Stimulated activated CD4-positive, alpha-beta T cell treated with anti-CD3 and anti-CD28 coated beads, Interleukin-4, amount 100 ng/mL, for 4 hours (primary cell): ENCODE data around the gene AIDA.
"Not testable (repeated sequence)": the region's sequence is repeated elsewhere in the genome, so short reads cannot be mapped to it uniquely, and the experiment has no call there.

ENCODE experiments used
- DNase-seq, 2 experiments: peaks; one replicate each; pipeline ENCODE4 v3.0.0-alpha.2; 2020

AIDA gene

DNA sequence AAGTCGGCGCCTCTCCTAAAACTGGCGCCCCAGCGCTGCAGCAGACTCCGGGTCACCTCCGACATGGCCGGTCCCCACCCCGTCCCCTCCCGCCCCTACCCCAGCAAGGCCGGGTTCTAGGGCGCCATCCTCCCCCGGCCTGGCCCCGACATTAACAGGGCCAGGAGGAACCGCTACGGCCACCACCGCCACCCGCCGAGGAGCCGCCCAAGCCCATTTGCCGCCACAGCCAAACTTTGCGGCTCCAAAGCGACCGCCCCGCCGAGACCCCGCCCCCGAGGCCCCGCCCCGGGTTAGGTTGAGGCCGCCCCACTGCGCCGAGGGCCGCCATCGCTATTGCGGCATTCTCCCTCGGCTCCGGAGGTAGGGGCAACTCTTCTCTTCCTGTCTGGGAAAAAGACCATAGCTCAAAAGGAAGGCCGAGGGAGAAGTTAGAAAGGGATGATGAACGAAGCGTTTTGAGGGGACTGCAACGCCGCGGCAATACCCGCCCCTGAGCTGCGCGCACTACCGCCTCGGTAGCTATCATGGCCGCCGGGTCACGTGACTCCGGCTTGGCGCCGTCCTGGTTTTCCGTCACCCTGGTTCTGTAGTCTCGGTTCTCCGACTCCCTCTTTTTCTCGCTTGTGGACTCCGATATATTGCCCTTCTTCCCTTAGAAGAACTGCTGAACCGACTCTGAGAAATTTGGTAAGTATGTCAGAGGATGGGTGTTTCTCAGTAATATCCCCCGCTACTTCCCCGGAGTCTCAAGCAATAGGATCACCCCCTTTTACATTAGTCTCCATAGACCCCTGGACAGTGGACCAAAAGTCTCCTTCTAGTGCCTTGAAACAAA, at the start of gene AIDA, which contains the start of gene BROX:
TSS of gene AIDA (minus strand) at position 239 of the 838 bp plus-strand sequence. CDS start at position 65, 174 bp downstream.
TSS of gene BROX (plus strand) at position 312 of the 838 bp plus-strand sequence. CDS start 3,136 bp downstream, outside the sequence.
- DNase-seq = peak; percentile 90 to 98

DNA sequence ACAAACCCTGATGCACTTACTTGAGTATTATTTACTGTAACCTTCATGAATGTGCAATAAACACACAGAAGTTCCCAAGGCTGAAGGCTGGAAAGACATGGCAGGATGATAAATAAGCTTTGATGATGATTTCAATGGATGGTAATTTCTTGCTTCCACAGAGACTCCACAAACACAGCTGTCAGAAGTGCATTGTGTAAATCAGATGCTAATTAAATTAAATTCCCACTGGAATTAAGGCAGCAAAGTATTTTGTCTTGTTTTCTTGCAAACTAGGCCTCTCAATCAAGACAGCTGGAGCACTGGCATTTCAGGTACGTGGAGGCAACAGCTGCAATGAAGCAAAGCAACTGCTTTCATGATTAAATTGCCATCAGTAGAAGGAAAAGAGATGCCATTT, 48.8 kb upstream of the AIDA start:
- DNase-seq = no peak

DNA sequence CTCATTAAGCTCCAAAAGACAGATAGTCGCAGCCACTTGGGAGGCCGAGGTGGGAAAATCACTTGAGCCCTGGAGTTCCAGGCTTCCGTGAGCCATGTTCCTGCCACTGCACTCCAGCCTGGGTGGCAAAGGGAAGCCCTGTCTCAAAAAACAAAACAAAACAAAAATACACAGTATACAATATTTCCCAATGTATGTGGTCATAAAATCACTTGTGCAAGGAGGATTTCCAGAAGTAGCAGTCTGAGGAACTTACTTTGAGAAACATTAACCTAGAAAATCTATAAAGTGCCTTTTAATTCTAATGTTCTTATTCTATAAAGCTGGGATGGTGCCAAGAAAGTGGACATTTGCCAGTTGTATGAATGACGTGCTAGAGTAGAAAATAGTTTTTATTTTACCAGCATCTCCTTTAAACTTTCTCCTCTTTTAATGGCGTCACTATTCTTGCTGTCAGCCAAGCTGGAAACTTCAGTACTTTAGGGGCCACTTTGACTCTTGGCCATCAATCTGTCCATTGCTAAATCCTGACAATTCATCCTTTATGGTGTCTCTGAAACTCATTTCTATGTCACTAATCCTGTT, 47.3 kb upstream of the AIDA start:
- no peak for DNase-seq

- no peak for DNase-seq
Measured at GRCh38 chr1:222757646-222758268, 45.5 kb upstream of the AIDA start.

DNA sequence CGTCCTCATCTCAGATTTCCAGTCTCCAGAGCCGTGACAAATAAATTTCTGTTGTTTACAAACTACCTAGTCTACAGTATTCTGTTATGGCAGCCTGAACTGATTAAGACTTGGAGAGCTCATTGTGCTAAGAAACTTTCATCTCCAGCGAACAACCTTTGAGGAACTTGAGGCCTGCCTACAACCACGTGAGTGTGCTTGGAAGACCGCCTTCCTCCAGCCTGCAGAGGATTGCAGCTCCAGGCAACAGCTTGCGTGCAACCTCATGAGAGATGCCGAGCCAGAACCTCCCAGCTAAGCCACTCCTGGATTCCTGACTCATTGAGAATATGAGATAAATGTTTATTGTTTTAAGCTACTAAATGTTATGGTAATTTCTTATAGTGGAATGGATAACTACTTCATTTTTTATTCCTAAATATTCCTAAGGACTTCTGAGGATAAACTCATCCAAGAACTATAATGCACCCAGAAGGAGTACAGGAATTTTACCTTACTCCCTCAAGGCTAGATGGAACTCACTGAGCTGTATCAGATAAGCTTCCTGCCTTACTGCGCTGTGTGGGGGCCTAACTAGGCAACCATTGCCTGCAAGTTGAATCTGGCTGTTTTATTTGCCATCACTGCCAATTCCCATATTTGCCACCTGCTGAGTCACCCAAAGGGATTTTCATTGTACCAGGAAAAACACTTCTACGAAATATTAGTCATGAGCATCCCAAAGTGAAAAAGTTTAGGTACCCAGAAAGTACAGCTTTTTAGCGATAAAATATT, 42.3 kb upstream of the AIDA start:
- DNase-seq = no peak

DNA sequence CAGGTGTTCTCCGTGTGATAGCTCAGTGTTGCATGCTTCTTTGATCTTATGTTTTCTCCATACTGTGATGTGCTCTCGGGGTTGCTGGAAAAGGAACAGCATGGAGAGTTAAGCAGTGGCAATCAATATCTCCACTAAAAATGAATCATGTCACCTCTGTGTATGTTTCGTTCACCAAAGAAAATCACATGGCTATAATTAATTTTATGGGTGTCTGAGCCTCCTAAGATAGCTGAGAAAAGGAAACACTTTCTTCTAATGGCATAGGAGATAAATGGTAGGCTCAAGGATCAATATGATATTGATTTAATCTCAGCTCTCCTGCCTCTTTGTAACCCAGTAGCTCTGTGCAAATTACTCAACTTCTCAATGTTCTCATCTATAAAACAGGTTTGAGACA, 39.0 kb upstream of the AIDA start:
- DNase-seq = no peak

GRCh38 chr1:222750651-222751050, 38.4 kb upstream of the AIDA start:
- no peak for DNase-seq

GRCh38 chr1:222749927-222750326, 37.6 kb upstream of the AIDA start:
- DNase-seq = no peak

- DNase-seq = not testable (repeated sequence)
Measured at GRCh38 chr1:222741630-222742457, 29.6 kb upstream of the AIDA start.

GRCh38 chr1:222739929-222740328, 27.6 kb upstream of the AIDA start:
- DNase-seq = no peak

GRCh38 chr1:222739465-222739864, 27.2 kb upstream of the AIDA start:
- DNase-seq = no peak

GRCh38 chr1:222736972-222737371, 24.7 kb upstream of the AIDA start, which contains the start of gene FAM177B:
Gene FAM177B (plus strand): TSS chr1:222737202. CDS start chr1:222746546, 9,344 bp downstream.
- no peak for DNase-seq

- DNase-seq = no peak
Measured at GRCh38 chr1:222736470-222736869, 24.2 kb upstream of the AIDA start.

- DNase-seq = no peak
Measured at GRCh38 chr1:222734740-222735139, 22.4 kb upstream of the AIDA start.

DNA sequence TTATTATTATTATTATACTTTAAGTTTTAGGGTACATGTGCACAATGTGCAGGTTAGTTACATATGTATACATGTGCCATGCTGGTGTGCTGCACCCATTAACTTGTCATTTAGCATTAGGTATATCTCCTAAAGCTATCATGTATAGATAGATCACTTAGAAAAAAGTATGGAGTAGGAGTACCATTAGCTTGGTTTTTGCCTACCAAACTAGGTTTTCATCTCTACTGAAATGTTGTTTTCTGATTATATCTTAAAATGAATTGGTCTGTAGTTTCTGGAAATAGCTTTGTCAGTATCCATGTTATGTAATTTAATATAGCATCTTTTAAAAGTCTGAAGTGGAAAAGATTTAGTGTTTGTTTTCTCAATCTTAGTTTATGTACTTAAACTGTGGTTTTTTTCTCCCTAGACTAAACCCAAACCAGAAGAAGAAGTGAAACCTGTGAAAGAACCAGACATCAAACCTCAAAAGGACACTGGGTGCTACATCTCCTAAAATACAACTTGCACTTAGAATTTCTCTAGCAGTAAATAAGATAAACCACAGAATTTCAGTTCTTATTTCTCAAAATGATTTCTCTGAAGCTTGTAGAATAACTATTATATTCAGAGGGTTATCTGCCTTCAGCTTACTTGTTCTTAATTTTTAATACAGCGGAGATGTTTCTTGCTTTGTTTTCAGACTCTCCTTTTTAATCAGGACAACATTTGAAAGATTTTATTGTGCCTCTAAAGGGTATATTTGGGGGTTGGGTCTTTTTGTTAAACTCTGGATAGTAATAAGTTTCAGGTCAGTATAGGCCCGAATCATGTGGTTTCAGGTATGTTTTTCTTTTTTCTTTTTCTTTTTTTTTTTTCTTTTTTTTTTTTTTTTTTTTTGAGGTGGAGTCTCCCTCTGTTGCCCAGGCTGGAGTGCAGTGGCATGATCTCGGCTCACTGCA, 20.2 kb upstream of the AIDA start:
- DNase-seq = no peak

- DNase-seq = no peak
Measured at GRCh38 chr1:222730866-222731265, 18.6 kb upstream of the AIDA start.

GRCh38 chr1:222728746-222729145, 16.5 kb upstream of the AIDA start:
- no peak for DNase-seq

GRCh38 chr1:222716393-222716792, 4.1 kb upstream of the AIDA start:
- no peak for DNase-seq

DNA sequence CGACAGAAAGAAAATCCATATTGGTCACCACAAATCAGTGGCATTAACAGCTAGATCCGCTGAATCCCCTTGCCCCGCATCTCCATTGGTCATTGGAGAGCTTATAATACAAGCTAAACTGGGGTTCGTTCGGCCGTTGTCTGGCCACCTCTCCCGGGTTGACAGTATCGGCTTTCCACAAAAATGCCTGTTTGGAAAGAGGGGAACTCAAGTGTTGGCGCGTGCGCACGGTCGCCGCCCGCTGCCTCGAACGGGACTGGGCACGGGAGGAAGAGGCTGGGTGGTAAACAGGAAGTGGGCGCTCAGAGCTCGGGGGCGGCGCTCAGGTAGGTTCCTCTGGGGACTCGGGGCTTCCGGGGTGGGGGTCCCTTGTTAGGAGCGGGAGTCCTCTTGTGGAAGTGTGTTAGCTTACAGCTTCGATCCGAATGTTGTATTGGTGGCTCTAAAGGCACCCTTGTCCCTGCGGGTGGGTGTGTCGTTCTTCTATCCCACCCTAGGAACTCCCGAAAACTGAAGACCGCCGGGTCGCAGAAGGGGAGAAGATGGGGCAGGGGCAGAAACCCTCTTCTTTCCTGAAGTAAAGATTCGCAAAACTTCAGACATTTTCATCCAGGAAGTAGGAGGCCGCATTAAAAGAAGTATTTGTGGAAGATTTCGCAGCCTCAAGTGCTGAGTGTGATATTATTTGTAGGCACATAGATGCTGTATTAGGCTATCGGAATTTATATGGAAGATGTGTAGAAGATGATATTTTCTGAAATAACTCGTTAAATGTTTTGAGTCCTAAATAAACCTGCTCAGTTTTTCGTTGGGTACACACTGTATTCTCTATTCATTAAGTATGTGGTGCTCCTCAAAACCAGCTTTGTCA, 1.0 kb upstream of the AIDA start:
- peak; percentile 82 to 87 for DNase-seq
